WTC11 (cell line): ENCODE results near the gene CACNA1D. TPM values are rescaled to one million over a fixed set of nuclear protein-coding genes. Genes with fewer than 3 reads are reported as not detected.

Experiments
- ATAC-seq: fragments of 200-7000 bp; cut with Tn5 transposase; 2 replicates; pipeline ENCODE4 v1.10.0; 2021; ENCODE audit warnings: mild to moderate bottlenecking, moderate library complexity
- CTCF ChIA-PET: fragments of 300-600 bp; sonication (Branson Sonifier 250); formaldehyde crosslinking; loops from one replicate; lab custom pipeline; 2021; ENCODE audit warnings: antibody characterized with exemption; lab: Charles Lee
- POLR2A ChIA-PET: fragments of 350-600 bp; sonication (Branson Sonifier 250); formaldehyde crosslinking; loops from one replicate; lab custom pipeline; 2021; ENCODE audit warnings: antibody characterized with exemption; lab: Charles Lee
- DNase-seq: peaks from one replicate; pipeline ENCODE4 v3.0.0; 2021; ENCODE audit warnings: low spot score
- H3K27ac Mint-ChIP-seq: 2 replicates; pipeline ENCODE4 v1.8.0; 2021; ENCODE audit warnings: mixed read lengths
- H3K27me3 Mint-ChIP-seq: 2 replicates; pipeline ENCODE4 v1.8.0; 2021; ENCODE audit warnings: low read depth, mild to moderate bottlenecking, moderate library complexity, mixed read lengths
- H3K36me3 Mint-ChIP-seq: 2 replicates; pipeline ENCODE4 v1.8.0; 2021; ENCODE audit warnings: mixed read lengths
- H3K4me1 Mint-ChIP-seq: 2 replicates; pipeline ENCODE4 v1.8.0; 2022; ENCODE audit warnings: mixed read lengths
- H3K4me3 Mint-ChIP-seq: 2 replicates; pipeline ENCODE4 v1.8.0; 2021; ENCODE audit warnings: mild to moderate bottlenecking, moderate library complexity, mixed read lengths
- H3K9me3 Mint-ChIP-seq: 2 replicates; pipeline ENCODE4 v1.8.0; 2021; ENCODE audit warnings: mixed read lengths
- ATF6 ChIP-seq: sonication (generic); formaldehyde crosslinking; IDR thresholded peaks from 2 replicates; pipeline ENCODE4 v1.8.1; 2023; ENCODE audit warnings: mild to moderate bottlenecking, missing genetic modification reagents
- CBFB ChIP-seq: sonication (generic); formaldehyde crosslinking; IDR thresholded peaks from 2 replicates; pipeline ENCODE4 v1.8.1; 2022; ENCODE audit warnings: mild to moderate bottlenecking, low read depth, missing genetic modification reagents
- E2F1 ChIP-seq: sonication (generic); formaldehyde crosslinking; IDR thresholded peaks from 2 replicates; pipeline ENCODE4 v1.8.0; 2022; ENCODE audit warnings: mild to moderate bottlenecking, missing genetic modification reagents
- IRF1 ChIP-seq: sonication (generic); formaldehyde crosslinking; IDR thresholded peaks from 2 replicates; pipeline ENCODE4 v1.8.0; 2023; ENCODE audit warnings: missing genetic modification reagents
- IRF2 ChIP-seq: sonication (generic); formaldehyde crosslinking; IDR thresholded peaks from 2 replicates; pipeline ENCODE4 v1.8.0; 2022; ENCODE audit warnings: low read depth, missing genetic modification reagents, borderline replicate concordance
- MAX ChIP-seq: sonication (generic); formaldehyde crosslinking; IDR thresholded peaks from 2 replicates; pipeline ENCODE4 v1.8.0; 2022; ENCODE audit warnings: mild to moderate bottlenecking, missing genetic modification reagents
- SOX15 ChIP-seq: fragments of 250-450 bp; sonication (Bioruptor Pico); IDR thresholded peaks from 2 replicates; pipeline ENCODE4 v1.9.0; 2021; ENCODE audit warnings: mild to moderate bottlenecking
- STAT6 ChIP-seq: sonication (generic); formaldehyde crosslinking; conservative IDR thresholded peaks from 2 replicates; pipeline ENCODE4 v1.8.1; 2023; ENCODE audit warnings: mild to moderate bottlenecking, low read depth, missing genetic modification reagents, moderate library complexity
- TCF7 ChIP-seq: sonication (generic); formaldehyde crosslinking; IDR thresholded peaks from 2 replicates; pipeline ENCODE4 v1.8.0; 2022; ENCODE audit warnings: mild to moderate bottlenecking, low read depth, missing genetic modification reagents, moderate library complexity
- TEAD4 ChIP-seq: sonication (generic); formaldehyde crosslinking; IDR thresholded peaks from 2 replicates; pipeline ENCODE4 v1.8.0; 2022; ENCODE audit warnings: mild to moderate bottlenecking, missing genetic modification reagents
- USF1 ChIP-seq: sonication (generic); formaldehyde crosslinking; IDR thresholded peaks from 2 replicates; pipeline ENCODE4 v1.8.0; 2022; ENCODE audit warnings: mild to moderate bottlenecking, missing genetic modification reagents
- ZNF138 ChIP-seq: sonication (generic); formaldehyde crosslinking; conservative IDR thresholded peaks from 2 replicates; pipeline ENCODE4 v1.8.1; 2022; ENCODE audit warnings: mild to moderate bottlenecking, moderate library complexity, missing genetic modification reagents
- ZNF232 ChIP-seq: sonication (generic); formaldehyde crosslinking; IDR thresholded peaks from 2 replicates; pipeline ENCODE4 v1.8.0; 2022; ENCODE audit warnings: mild to moderate bottlenecking, missing genetic modification reagents
- ZNF396 ChIP-seq: fragments of 250-450 bp; sonication (Bioruptor Pico); IDR thresholded peaks from 2 replicates; pipeline ENCODE4 v1.8.0; 2021; ENCODE audit warnings: mild to moderate bottlenecking, moderate library complexity, borderline replicate concordance
- ZNF532 ChIP-seq: fragments of 250-450 bp; sonication (Bioruptor Pico); IDR thresholded peaks from 2 replicates; pipeline ENCODE4 v1.9.0; 2021; ENCODE audit warnings: mild to moderate bottlenecking, borderline replicate concordance
- total RNA-seq: library from RNA; stranded (reverse); gene quantifications from 3 replicates; pipeline ENCODE4 v1.2.3, GENCODE V29; 2021
- TF ChIP-seq, protein P1 (sequence below): sonication (generic); formaldehyde crosslinking; IDR thresholded peaks from 2 replicates; pipeline ENCODE4 v1.8.1; 2023; ENCODE audit warnings: mild to moderate bottlenecking, missing genetic modification reagents, moderate library complexity
- TF ChIP-seq, protein P2 (sequence below): sonication (generic); formaldehyde crosslinking; IDR thresholded peaks from 2 replicates; pipeline ENCODE4 v1.8.0; 2022; ENCODE audit warnings: mild to moderate bottlenecking, missing genetic modification reagents

The CACNA1D gene
- total RNA-seq, 1 experiment from 2014 or later: 2.3 TPM

- Mint-ChIP-seq H3K27me3 (peaks cover 67% of the 10 kb centered on the region), H3K4me1 (peaks cover 15% of the 10 kb centered on the region), H3K36me3 (no peaks in the 10 kb centered on the region), H3K4me3 (peak overlapping the region; percentile 80), H3K27ac (no peak overlapping the region), H3K9me3 (no peaks in the 10 kb centered on the region)
- ChIA-PET POLR2A (interaction anchor here (1.2 kb wide), 1 partner anchor 13 kb away, joined by 3 read pairs; no protein-coding TSS in a partner anchor), CTCF (interaction anchor here (0.7 to 1.8 kb wide), 3 partner anchors 11 to 317 kb away, joined by 3 to 6 read pairs (median 3); no protein-coding TSS in a partner anchor)
- ATAC-seq: peak; percentile 4; the same call in 1 of the 2 replicates
- 0 out of 2 replicates have a peak, but pooled peaks have one; percentile 42 for TF ChIP-seq USF1
- TF ChIP-seq MAX (CRISPR knock-in tag): 0 out of 2 replicates have a peak, but pooled peaks have one; percentile 62
- no peak for TF ChIP-seq ZNF532 (CRISPR knock-in tag)
- DNase-seq: peak; percentile 37
Measured at GRCh38 chr3:53495520-53496391, 1.3 kb downstream of the CACNA1D start.

- Mint-ChIP-seq H3K36me3 (no peaks in the 10 kb centered on the region), H3K9me3 (no peaks in the 10 kb centered on the region), H3K4me3 (peak overlapping the region; percentile 80), H3K4me1 (peaks cover 19% of the 10 kb centered on the region), H3K27ac (no peak overlapping the region), H3K27me3 (peaks cover 61% of the 10 kb centered on the region)
- POLR2A ChIA-PET: interaction anchor here (1.2 kb wide), 1 partner anchor 12 kb away, joined by 3 read pairs; no protein-coding TSS in a partner anchor
- ATAC-seq: no peak
- no peak for DNase-seq
- CTCF ChIA-PET: interaction anchor here (0.7 to 1.8 kb wide), 3 partner anchors 12 to 316 kb away, joined by 3 to 6 read pairs (median 3); no protein-coding TSS in a partner anchor
- TF ChIP-seq SOX15: no peak
- TF ChIP-seq IRF2 (CRISPR knock-in tag): no peak
- TF ChIP-seq TEAD4: no peak
- no peak for TF ChIP-seq ZNF232 (CRISPR knock-in tag)
- no peak for TF ChIP-seq CBFB
- no peak for TF ChIP-seq E2F1
- TF ChIP-seq ZNF138: no peak
- no peak for TF ChIP-seq TCF7
- TF ChIP-seq ZNF396: no peak
- TF ChIP-seq ATF6: no peak
- TF ChIP-seq, protein P1, sequence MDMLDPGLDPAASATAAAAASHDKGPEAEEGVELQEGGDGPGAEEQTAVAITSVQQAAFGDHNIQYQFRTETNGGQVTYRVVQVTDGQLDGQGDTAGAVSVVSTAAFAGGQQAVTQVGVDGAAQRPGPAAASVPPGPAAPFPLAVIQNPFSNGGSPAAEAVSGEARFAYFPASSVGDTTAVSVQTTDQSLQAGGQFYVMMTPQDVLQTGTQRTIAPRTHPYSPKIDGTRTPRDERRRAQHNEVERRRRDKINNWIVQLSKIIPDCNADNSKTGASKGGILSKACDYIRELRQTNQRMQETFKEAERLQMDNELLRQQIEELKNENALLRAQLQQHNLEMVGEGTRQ (CRISPR knock-in tag): no peak
- TF ChIP-seq IRF1 (CRISPR knock-in tag): no peak
- no peak for TF ChIP-seq STAT6
- TF ChIP-seq, protein P2, sequence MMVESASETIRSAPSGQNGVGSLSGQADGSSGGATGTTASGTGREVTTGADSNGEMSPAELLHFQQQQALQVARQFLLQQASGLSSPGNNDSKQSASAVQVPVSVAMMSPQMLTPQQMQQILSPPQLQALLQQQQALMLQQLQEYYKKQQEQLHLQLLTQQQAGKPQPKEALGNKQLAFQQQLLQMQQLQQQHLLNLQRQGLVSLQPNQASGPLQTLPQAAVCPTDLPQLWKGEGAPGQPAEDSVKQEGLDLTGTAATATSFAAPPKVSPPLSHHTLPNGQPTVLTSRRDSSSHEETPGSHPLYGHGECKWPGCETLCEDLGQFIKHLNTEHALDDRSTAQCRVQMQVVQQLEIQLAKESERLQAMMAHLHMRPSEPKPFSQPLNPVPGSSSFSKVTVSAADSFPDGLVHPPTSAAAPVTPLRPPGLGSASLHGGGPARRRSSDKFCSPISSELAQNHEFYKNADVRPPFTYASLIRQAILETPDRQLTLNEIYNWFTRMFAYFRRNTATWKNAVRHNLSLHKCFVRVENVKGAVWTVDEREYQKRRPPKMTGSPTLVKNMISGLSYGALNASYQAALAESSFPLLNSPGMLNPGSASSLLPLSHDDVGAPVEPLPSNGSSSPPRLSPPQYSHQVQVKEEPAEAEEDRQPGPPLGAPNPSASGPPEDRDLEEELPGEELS: no peak
Measured at GRCh38 chr3:53496392-53496670, 1.9 kb downstream of the CACNA1D start.
